Cardiac fibroblast (primary cell): Measurements from ENCODE around the gene SNAP23.

Experiments used
- DNase-seq, 2 donors: peaks; one replicate each; pipeline versions ENCODE4 v3.0.0 to v3.0.0-alpha.2; 2010; ENCODE audit warnings: low read depth in 2 of 2
- H3K4me3 ChIP-seq, 2 donors: replicated peaks in 1 of 2; 1 replicate in 1 of 2; 2 replicates in 1 of 2; pipeline ENCODE4 v1.5.1; 2011; ENCODE audit warnings: low read depth in 2 of 2, low read length in 2 of 2, mild to moderate bottlenecking in 2 of 2, moderate library complexity in 1 of 2
- CTCF ChIP-seq: IDR thresholded peaks from one replicate; pipeline ENCODE4 v1.5.1; 2011; ENCODE audit warnings: low read depth, mild to moderate bottlenecking, low read length, inconsistent platforms

The SNAP23 gene

DNA sequence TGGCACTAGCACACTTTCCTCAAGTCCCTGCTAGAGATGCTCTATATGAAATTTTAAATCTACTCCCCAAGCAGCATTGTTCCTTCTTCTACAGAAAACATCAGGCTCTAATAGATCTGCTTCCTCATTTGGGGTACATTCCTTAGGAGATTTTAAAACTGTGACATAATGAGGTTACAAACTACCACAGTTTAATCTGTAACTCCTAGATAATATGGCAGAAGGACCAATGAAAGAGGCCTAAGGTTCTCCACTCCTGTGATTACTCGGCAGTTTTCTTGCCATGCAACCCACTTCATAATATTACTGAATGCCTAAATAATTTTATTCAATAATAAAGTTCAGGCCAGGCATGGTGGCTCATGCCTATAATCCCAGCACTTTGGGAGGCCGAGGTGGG, 20.6 kb upstream of the SNAP23 start:
- DNase-seq = peak in 1 of 2 donors; percentile 7
- no peak overlapping the region for H3K4me3 ChIP-seq
- TF ChIP-seq CTCF = no peak

DNA sequence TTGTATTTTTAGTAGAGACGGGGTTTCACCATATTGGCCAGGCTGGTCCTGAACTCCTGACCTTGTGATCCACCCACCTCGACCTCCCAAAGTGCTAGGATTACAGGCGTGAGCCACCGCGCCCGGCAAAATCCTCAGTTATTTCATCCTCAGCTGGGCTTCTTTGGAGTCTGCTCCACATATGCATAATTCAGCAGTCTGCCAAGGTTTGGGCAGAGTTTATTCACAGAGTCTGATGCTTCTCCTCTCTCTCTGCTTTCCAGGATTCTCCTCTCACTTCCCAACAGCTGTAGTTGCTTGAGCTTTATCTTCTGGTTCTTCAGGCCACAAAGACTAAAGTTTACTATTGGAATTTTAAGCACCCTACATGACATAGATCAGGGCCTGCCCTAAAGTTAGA, 12.7 kb upstream of the SNAP23 start:
- no peak for TF ChIP-seq CTCF

DNA sequence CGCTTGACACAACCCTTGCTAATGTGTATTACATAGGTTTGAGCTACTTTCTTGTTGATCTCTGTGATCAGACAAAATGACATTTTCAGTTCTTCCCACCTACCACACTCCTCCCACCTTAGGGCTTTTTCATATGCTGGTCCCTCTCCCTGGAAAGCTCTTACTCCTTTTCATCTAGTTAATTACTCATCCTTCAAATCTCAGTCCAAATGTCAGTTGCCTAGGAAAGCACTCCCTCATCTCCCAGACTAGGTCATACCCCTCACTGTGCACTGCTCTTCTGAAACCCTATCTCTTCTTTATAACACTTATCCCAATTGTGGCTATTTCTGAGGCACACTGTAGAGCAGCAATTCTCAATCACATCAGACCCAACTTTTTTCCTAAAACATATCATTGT, 11.8 kb upstream of the SNAP23 start:
- H3K4me3 ChIP-seq = no peak overlapping the region
- no peak for DNase-seq
- no peak for TF ChIP-seq CTCF

More for the DNA sequence above, 12.7 kb upstream of the SNAP23 start:
- no peak overlapping the region for H3K4me3 ChIP-seq
- DNase-seq = no peak

GRCh38 chr15:42490291-42490670, 5.2 kb upstream of the SNAP23 start:
- H3K4me3 ChIP-seq = peak overlapping the region; percentile 97
- no peak for TF ChIP-seq CTCF
- peak; percentile 18 to 31 for DNase-seq

DNA sequence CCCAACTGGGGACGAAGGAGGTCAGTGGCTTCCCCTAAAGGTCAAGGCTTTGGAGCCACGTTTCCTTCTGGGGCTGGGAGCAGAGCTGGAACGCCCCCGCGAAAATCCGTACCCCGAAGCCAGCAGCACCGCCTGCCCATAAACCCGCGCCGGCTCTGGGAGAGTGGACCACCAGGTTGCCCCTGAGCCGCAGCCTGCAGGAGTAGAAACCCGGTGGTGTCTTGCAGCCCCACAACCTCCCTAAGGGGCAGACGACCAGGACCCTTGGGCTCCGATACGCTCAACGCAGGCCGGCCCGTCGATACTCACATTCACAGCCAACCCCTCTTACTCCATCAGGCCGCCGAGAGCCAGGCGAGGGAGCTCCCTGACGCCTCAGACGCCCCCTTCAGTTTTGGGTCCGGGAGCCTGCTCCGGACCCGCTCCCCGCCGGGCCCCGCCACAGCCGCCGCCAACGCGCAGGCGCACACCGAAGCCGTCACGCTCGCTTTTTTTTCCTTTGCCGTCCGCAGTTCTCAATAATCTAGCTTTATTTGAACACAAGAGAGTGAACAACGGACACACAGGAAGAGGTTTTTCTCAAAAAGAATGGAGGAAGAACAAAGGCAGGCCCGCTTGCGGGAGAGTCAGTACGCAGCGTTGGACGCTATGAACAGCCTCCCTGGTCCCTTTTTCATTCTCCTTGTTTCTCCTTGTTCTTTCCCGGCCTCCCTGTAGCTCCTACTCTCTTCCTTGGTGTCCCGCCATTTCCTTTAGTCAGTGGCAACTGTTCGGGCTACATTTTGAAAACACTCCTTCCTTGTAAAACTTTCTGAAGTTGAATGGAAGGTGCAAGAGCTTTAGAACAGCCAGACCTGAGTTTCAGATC, 4.5 kb upstream of the SNAP23 start, which contains the start of gene ZNF106:
Gene ZNF106, minus strand, starts transcription at position 471 of the 868 bp plus-strand sequence. CDS start 18,852 bp downstream, outside the sequence.
- H3K4me3 ChIP-seq = peak within 1 kb of the TSS; percentile 97
- TF ChIP-seq CTCF = no peak
- DNase-seq = peak; percentile 93 to 94

DNA sequence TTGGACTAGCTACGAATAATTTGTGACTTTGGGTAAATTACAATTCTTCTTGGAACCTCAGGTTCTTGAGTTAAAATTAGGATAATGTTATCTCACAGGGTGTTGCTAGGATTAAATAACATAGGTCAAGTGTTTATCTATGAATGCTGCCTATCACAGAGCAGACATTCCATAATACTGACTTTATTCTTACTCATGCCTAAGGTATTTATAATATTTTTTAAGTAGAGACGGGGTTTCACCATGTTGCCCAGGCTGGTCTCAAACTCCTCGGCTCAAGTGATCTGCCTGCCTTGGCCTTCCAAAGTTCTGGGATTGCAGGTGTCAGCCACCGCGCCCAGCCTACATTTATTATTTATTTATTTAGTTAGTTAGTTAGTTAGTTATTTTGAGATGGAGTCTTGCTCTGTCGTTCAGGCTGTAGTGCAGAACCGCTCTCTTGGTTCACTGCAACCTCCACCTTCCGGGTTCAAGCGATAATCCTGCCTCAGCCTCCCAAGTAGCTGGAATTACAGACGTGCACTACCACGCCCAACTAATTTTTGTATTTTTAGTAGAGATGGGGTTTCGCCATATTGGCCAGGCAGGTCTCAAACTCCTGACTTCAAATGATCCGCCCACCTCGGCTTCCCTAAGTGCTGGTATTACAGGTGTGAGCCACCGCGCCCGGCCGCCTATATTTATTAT, 3.8 kb upstream of the SNAP23 start:
- peak; percentile 63 to 75 for DNase-seq
- no peak for TF ChIP-seq CTCF
- H3K4me3 ChIP-seq = peak overlapping the region; percentile 97
